Ishikawa (cell line): ENCODE data around the gene PNMA8A.

Experiments used
- CEBPB ChIP-seq: IDR thresholded peaks from 2 replicates; pipeline ENCODE4 v1.6.1; 2012
- CREB1 ChIP-seq: IDR thresholded peaks from 2 replicates; pipeline ENCODE4 v1.6.1; 2012; ENCODE audit warnings: low read depth
- EGR1 ChIP-seq: IDR thresholded peaks from 2 replicates; pipeline ENCODE4 v1.6.1; 2012
- EP300 ChIP-seq: IDR thresholded peaks from 2 replicates; pipeline ENCODE4 v1.6.1; 2012; ENCODE audit warnings: borderline replicate concordance
- FOXM1 ChIP-seq: IDR thresholded peaks from 2 replicates; pipeline ENCODE4 v1.6.1; 2012; ENCODE audit warnings: low read depth, borderline replicate concordance
- MAX ChIP-seq: IDR thresholded peaks from 2 replicates; pipeline ENCODE4 v1.6.1; 2012
- NFIC ChIP-seq: IDR thresholded peaks from 2 replicates; pipeline ENCODE4 v1.6.1; 2012
- RAD21 ChIP-seq: IDR thresholded peaks from 2 replicates; pipeline ENCODE4 v1.6.1; 2012; ENCODE audit warnings: low read depth
- TAF1 ChIP-seq: IDR thresholded peaks from 2 replicates; pipeline ENCODE4 v1.6.1; 2012; ENCODE audit warnings: low read depth, mild to moderate bottlenecking
- TCF12 ChIP-seq: IDR thresholded peaks from 2 replicates; pipeline ENCODE4 v1.6.1; 2012; ENCODE audit warnings: low read depth
- USF1 ChIP-seq: IDR thresholded peaks from 2 replicates; pipeline ENCODE4 v1.6.1; 2012
- YY1 ChIP-seq: IDR thresholded peaks from 2 replicates; pipeline ENCODE4 v1.6.1; 2012; ENCODE audit warnings: low read depth
- ZBTB7A ChIP-seq: IDR thresholded peaks from 2 replicates; pipeline ENCODE4 v1.6.1; 2012; ENCODE audit warnings: low read depth
- TF ChIP-seq, protein P1 (sequence below): IDR thresholded peaks from 2 replicates; pipeline ENCODE4 v1.6.1; 2012; ENCODE audit warnings: low read depth, mild to moderate bottlenecking

DNA sequence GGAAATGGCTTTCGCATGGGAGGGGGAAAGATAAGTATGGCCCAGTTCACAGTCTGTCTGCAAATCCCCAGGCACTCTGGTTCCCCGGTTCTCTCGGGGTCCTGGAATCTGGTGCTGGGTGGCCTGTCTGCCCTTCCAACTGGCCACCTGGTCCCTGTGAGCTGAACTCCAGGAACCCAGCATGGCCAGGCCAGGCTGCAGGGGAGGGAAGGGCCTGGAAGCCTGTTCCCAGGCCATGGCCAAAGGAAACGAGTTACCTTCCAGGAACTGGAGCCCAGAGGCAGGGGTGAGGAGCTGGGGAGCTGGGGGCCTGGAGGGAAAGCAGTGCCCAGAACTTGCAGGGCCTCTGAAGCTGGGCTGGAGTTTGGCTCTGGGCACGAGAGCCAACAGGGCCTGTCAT lies 23.5 kb downstream of the PNMA8A start:
- TF ChIP-seq MAX, result no peak
- no peak for TF ChIP-seq TCF12
- no peak for TF ChIP-seq EP300
- TF ChIP-seq YY1, result no peak
- no peak for TF ChIP-seq NFIC
- TF ChIP-seq RAD21, result no peak
- no peak for TF ChIP-seq TAF1
- TF ChIP-seq ZBTB7A, result no peak
- TF ChIP-seq, protein P1, sequence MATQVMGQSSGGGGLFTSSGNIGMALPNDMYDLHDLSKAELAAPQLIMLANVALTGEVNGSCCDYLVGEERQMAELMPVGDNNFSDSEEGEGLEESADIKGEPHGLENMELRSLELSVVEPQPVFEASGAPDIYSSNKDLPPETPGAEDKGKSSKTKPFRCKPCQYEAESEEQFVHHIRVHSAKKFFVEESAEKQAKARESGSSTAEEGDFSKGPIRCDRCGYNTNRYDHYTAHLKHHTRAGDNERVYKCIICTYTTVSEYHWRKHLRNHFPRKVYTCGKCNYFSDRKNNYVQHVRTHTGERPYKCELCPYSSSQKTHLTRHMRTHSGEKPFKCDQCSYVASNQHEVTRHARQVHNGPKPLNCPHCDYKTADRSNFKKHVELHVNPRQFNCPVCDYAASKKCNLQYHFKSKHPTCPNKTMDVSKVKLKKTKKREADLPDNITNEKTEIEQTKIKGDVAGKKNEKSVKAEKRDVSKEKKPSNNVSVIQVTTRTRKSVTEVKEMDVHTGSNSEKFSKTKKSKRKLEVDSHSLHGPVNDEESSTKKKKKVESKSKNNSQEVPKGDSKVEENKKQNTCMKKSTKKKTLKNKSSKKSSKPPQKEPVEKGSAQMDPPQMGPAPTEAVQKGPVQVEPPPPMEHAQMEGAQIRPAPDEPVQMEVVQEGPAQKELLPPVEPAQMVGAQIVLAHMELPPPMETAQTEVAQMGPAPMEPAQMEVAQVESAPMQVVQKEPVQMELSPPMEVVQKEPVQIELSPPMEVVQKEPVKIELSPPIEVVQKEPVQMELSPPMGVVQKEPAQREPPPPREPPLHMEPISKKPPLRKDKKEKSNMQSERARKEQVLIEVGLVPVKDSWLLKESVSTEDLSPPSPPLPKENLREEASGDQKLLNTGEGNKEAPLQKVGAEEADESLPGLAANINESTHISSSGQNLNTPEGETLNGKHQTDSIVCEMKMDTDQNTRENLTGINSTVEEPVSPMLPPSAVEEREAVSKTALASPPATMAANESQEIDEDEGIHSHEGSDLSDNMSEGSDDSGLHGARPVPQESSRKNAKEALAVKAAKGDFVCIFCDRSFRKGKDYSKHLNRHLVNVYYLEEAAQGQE, result no peak
- no peak for TF ChIP-seq EGR1
- TF ChIP-seq USF1, result no peak
- no peak for TF ChIP-seq CREB1
- no peak for TF ChIP-seq CEBPB
- TF ChIP-seq FOXM1, result no peak
